GM03348 (cell line): Measurements from ENCODE around the gene OFD1.

Experiments used
- DNase-seq: peaks from one replicate; pipeline ENCODE4 v3.0.0; 2012; ENCODE audit warnings: low spot score

The OFD1 gene

DNA sequence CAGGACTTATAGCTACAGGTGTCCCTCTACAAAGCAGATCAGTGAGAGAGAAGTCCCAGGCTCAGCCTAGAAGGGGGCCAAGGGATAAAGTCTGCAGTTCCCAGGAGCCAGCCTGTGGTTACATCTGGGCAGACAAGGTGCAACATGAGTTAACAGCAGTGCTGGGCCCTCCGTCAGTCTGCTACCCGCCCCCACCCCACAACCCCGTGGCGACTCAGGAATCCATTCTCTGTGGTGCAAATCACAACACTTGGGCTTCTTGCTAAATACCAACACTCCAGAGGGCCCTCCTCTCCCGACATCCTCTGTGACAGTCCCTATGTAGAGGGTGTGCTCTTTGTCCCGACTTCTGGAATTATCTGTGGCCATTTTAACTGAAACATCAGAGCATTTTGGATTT is 68.6 kb downstream of the OFD1 start:
- DNase-seq: no peak

DNA sequence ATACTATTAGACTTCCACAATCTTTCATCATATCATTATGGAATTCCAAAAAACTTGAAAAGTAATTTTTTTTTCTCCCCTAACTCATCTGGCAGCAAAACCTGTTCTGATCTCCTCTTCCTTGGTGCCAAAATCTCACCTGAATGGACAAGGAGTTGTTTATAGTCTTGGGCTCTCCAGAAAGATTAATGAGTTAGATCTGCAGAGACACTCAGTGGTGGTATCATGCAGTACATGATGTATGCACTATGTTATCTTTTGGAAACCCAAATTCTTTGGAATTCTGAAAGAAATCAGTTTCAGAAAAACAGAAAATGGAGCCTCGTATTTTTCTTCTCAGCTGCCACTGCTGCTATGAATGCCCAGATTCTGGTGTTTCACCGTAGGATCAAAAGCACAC is 70.7 kb downstream of the OFD1 start:
- DNase-seq: no peak

DNA sequence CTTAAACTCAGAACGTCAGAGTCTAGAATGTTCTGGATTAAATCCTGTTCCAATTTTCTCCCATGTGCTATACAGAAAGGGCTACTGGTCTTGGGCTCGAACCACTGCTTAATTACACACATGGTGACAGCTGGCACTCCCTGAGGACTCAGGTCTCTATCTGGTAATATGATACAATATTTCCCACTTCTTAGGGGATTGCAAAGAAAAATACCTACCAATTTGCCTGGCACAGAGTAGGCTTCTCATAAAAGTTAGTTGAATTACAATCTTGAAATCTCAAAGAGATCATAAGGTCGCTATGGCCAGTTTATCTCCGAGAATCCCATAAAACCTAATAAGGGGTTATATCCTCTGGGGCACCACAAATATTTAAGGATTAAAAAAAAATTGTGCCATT is 73.7 kb downstream of the OFD1 start:
- DNase-seq: no peak

DNA sequence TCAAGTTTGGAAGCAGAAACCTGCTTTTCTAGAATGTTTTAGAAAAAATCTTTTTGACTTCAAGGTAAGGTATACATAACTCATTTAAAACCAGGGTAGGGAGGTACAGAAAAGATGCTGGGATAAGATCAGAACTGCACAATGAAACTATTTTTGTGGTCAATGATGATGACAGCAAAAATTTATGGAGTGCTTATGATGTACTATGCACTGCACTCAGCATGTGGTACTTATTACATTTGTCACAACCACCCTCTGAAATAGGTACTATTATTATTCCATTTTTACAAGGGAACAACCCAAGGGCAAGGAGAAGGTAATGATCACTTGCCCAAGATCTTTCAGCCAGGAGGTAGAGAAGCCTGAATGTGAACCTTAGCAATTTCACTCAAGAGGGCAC is 74.3 kb downstream of the OFD1 start:
- DNase-seq: no peak

- DNase-seq: no peak
These were observed 81.1 kb downstream of the OFD1 start for GRCh38 chrX:13815664-13816063.

GRCh38 chrX:13816176-13816575 is 81.6 kb downstream of the OFD1 start:
- no peak for DNase-seq

DNA sequence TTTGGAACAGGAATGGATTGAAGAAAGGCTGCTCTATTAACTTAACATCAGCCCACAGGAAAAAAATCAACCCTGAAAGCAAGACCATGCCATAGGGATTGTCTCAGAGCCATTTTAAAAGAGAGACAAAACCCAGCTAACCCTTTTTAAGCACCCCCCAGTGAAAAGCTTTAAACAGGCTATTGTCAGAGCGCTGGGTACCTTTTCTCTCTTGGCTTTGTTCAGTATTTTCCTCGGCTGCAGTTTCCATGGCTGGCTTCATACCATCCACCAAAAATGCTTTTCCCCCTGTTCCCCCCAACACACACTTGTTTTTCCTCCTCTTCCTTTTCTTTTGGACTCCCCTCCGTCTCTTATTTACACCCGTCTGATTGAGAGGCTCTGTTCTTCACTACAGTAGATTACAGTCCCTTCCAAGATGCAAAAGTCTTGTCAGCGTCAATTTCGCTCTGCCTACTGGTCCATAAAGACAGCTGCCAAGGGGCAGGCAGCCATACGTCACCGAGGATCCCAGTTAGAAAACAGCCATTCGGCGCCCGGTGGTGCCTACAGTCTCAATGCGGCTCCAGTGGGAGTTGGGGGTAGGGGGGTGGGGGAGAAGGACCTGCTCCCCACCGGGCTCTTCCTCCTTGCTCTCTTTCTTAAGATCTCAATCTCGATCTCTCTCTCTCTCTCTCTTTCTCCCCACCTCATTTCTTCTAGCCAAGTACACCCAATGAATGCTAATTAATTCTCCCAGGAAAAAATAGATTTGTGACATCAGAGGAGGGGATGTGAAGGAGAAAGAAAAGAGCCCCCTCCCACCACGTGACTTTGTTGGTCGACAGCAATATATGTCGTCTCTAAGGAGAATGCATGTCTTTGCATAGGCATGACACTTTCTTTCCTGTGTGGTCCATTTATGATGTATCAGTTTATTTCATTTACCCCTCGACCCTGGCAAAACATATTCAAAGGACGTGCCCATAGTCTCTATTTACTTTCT is 82.4 kb downstream of the OFD1 start, which contains the start of gene GPM6B:
TSS of gene GPM6B (minus strand) at position 451 of the 985 bp plus-strand sequence. CDS start at position 262, 189 bp downstream.
- no peak for DNase-seq
